Fibroblast of the aortic adventitia (primary cell): ENCODE measurements around the gene PIGU. TPM values are rescaled to one million over a fixed set of nuclear protein-coding genes. Genes with fewer than 3 reads are reported as not detected.
A peak's percentile ranks its signal among the peaks of the same experiment; 100 is the strongest.
"Not testable (repeated sequence)": the region's sequence is repeated elsewhere in the genome, so short reads cannot be mapped to it uniquely, and the experiment has no call there.

Experiments
- DNase-seq: peaks from one replicate; pipeline ENCODE4 v3.0.0-alpha.2; 2010; ENCODE audit warnings: low read depth
- H3K4me3 ChIP-seq: 2 replicates; pipeline ENCODE4 v1.5.1; 2011; ENCODE audit warnings: low read depth, mild to moderate bottlenecking, control low read depth, low read length, moderate library complexity
- total RNA-seq: library from RNA; depleted of rRNA; stranded (reverse); fragments of >200 nt; gene quantifications from 2 replicates; pipeline ENCODE4 v1.2.3, GENCODE V29; 2012; ENCODE audit warnings: low replicate concordance
- TF ChIP-seq, protein P1 (sequence below): IDR thresholded peaks from 2 replicates; pipeline ENCODE4 v1.5.1; 2011; ENCODE audit warnings: mild to moderate bottlenecking, low read length, control low read depth, inconsistent platforms; ENCODE audit not compliant: insufficient read depth

Gene PIGU
- total RNA-seq, 1 donor = 21.1 TPM

DNA sequence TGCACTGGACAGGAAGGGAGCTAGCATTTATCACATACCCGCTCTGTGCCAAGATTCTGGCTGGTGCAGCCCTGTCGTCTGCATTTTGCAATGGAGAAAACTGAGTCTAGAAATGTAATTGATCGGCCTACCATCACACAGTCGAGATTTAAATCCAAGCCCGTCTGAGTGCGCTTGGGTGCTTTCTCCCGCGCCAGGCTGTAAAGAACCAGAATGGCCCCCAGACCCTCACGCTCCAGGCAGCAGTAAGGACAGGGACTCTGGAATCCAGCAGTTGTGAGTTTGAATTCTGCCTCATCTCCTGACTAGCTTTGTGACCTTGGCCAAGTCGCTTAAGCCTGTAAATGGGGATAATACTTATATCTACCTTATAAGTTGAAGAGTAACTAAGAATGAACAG is 149.9 kb downstream of the PIGU start:
- TF ChIP-seq, protein P1, sequence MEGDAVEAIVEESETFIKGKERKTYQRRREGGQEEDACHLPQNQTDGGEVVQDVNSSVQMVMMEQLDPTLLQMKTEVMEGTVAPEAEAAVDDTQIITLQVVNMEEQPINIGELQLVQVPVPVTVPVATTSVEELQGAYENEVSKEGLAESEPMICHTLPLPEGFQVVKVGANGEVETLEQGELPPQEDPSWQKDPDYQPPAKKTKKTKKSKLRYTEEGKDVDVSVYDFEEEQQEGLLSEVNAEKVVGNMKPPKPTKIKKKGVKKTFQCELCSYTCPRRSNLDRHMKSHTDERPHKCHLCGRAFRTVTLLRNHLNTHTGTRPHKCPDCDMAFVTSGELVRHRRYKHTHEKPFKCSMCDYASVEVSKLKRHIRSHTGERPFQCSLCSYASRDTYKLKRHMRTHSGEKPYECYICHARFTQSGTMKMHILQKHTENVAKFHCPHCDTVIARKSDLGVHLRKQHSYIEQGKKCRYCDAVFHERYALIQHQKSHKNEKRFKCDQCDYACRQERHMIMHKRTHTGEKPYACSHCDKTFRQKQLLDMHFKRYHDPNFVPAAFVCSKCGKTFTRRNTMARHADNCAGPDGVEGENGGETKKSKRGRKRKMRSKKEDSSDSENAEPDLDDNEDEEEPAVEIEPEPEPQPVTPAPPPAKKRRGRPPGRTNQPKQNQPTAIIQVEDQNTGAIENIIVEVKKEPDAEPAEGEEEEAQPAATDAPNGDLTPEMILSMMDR = no peak
- no peak for DNase-seq
- no peak overlapping the region for H3K4me3 ChIP-seq

DNA sequence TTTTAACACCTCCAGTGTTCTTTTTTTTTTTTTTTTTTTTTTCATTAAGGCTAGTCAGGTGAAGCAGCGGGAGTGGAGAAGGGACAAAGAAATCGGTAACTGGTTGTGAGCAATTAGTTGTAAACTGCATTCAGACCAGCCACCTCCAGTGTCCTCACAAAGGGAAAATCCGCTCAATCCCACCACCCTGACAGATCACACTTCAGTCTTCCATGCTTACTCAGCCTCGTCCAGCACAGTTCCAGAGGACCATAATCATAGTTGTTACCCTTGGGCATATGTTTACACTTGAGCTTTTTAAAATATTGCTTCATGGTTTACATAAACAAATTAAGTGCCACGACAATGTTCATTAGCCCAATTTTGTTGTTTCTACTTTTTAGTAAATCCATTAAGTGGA is 150.4 kb downstream of the PIGU start:
- DNase-seq = no peak
- no peak overlapping the region for H3K4me3 ChIP-seq

DNA sequence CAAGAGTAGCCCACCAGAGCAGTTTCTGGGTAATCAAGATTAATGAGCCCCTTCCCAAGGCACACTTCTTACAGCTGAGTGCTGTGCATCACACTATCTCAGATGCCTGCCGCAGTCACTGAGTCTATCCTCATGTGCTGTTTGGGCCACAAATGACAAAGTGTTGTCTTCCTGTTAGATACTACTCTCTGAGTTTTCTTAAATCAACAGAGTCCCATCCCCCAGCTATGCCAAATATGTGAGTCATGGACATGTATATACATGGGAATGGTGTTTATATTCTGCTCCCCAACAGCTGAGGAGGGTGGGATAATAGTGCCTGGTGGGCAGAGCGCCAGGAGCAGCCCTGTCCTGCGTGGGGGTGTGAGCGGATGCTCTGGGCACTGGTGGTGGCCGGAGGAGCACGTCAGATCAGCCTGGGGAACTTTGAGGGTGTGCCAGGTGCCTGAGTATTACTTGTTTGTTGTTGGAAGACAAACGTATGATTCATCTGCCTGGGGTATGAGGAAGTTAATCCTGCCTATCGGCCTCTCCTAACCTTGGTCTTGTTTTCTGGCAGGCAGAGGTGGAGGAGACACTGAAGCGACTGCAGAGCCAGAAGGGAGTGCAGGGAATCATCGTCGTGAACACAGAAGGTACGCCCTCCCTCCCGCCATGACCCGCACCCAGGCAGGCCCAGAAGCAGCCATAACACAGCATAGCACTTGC is 151.0 kb downstream of the PIGU start:
- H3K4me3 ChIP-seq = no peak overlapping the region
- TF ChIP-seq, protein P1 = no peak

More for the DNA sequence above, 150.4 kb downstream of the PIGU start:
- TF ChIP-seq, protein P1 = no peak

DNA sequence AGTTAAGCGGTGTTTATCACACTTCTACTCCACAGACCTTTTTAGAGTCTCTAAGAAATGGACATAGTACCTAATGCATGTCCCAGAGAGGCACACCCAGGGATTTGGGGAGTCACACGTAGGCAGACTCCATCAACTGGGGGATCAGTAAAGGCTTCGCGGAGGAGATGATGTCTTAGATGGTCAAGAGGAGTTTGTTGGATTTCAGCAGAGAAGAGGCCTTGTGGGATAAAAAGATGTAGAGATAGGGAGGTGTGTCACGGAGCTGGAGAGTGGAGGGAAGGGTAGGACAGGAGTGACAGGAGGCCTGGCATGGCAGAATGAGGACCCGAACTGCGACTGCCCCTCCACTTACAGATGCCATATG is 151.6 kb downstream of the PIGU start:
- TF ChIP-seq, protein P1 = no peak
- H3K4me3 ChIP-seq = no peak overlapping the region
- DNase-seq = no peak

More for the DNA sequence above, 151.0 kb downstream of the PIGU start:
- peak; percentile 98 for DNase-seq

DNA sequence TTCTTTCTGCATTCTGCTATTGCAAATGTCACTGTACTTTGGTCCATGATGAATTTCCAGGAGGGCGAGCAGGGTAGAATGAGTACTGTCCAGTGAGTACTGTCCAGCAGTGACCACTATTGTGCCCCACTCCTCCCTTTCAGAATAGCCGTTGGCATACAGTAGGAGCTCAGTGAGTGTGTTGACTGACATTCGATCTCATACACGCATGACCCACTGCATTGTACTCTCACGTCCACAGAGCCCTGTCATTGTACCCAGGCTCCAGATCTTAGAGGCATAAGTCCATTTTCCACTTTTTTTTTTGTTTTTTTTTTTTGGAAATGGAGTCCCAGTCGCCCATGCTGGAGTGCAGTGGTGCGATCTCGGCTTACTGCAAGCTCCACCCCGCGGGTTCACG is 152.5 kb downstream of the PIGU start:
- TF ChIP-seq, protein P1 = no peak
- no peak for DNase-seq
- H3K4me3 ChIP-seq = no peak overlapping the region

DNA sequence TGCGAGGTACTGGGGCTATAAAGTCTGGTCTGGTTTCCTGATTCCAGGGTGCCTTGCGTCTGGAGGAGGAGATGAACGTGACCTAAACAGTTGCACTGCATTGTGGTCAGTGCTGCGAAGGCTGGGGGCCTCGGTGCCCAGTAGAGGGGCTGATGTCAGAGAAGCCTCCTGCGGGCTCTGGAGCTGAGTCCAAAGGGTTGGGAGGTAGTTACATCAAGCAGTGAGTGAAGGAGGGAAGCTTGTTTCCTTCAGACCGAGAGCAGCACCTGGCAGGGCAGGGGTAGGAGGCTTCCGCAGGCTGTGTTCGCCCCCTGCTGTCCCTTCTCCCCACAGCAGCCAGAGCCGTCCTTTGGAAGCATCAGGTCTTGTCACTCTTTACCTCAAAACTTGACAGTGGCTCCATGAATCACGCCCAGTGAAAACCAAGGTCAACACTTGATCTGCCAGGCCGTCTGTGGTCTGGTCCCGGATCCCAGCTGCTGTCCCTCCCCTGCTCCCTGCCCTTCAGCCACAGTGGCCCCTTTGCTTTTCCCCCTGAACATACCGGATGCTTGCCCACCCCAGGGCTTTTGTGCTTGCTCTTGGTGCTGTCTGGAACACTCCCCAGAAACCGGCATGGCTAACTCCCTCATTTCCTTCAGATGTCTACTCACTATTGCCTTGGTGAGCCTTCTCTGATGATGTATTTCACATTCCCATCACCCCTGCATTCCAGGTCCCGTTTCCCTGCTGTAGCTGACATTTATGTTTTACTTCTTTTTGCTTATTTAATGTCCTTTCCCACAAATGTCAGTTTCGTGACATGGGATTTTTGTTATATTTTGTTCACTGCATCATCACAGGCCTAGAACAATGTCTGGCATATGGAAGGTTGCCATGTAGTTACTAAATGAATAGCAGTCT is 153.7 kb downstream of the PIGU start:
- DNase-seq = peak; percentile 86
- TF ChIP-seq, protein P1 = peak; percentile 58
- H3K4me3 ChIP-seq = no peak overlapping the region

DNA sequence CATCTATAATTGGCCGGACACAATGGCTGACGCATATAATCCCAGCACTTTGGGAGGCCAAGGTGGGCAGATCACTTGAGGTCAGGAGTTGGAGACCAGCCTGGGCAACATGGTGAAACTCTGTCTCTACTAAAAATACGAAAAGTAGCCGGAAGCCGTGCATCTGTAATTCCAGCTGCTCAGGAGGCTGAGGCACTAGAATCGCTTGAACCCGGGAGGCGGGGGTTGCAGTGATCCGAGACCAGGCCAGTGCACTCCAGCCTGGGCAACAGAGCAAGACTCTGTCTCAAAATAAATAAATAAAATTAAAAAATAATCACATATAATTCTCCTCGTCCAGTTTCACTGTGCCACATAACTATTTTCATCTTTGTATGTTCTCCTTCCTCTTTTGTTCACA is 157.1 kb downstream of the PIGU start:
- not testable (repeated sequence) for H3K4me3 ChIP-seq, DNase-seq

DNA sequence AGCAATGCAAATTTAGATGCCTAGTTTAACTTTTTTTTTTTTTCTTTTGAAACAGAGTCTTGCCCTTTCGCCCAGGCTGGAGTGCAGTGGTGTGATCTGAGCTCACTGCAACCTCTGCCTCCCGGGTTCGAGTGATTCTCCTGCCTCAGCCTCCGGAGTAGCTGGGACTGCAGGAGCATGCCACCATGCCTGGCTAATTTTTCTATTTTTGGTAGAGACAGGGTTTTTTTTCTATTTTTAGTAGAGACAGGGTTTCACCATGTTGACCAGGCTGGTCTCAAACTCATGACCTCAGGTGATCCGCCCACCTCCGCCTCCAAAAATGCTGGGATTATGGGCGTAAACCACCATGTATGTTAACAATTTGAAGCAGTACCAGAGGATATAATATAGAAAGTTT is 158.0 kb downstream of the PIGU start:
- not testable (repeated sequence) for DNase-seq

More for the DNA sequence above, 158.0 kb downstream of the PIGU start:
- not testable (repeated sequence) for H3K4me3 ChIP-seq
